WTC11 (cell line): ENCODE measurements around the gene PLXNA1. TPM values are rescaled to one million over a fixed set of nuclear protein-coding genes. Genes with fewer than 3 reads are reported as not detected.
A peak's percentile ranks its signal among the peaks of the same experiment; 100 is the strongest.

Experiments used
- ATAC-seq: fragments of 200-7000 bp; cut with Tn5 transposase; 2 replicates; pipeline ENCODE4 v1.10.0; 2021; ENCODE audit warnings: mild to moderate bottlenecking, moderate library complexity
- CTCF ChIA-PET: fragments of 300-600 bp; sonication (Branson Sonifier 250); formaldehyde crosslinking; loops from one replicate; lab custom pipeline; 2021; ENCODE audit warnings: antibody characterized with exemption; lab: Charles Lee
- POLR2A ChIA-PET: fragments of 350-600 bp; sonication (Branson Sonifier 250); formaldehyde crosslinking; loops from one replicate; lab custom pipeline; 2021; ENCODE audit warnings: antibody characterized with exemption; lab: Charles Lee
- DNase-seq: peaks from one replicate; pipeline ENCODE4 v3.0.0; 2021; ENCODE audit warnings: low spot score
- H3K27ac Mint-ChIP-seq: 2 replicates; pipeline ENCODE4 v1.8.0; 2021; ENCODE audit warnings: mixed read lengths
- H3K27me3 Mint-ChIP-seq: 2 replicates; pipeline ENCODE4 v1.8.0; 2021; ENCODE audit warnings: low read depth, mild to moderate bottlenecking, moderate library complexity, mixed read lengths
- H3K36me3 Mint-ChIP-seq: 2 replicates; pipeline ENCODE4 v1.8.0; 2021; ENCODE audit warnings: mixed read lengths
- H3K4me1 Mint-ChIP-seq: 2 replicates; pipeline ENCODE4 v1.8.0; 2022; ENCODE audit warnings: mixed read lengths
- H3K4me3 Mint-ChIP-seq: 2 replicates; pipeline ENCODE4 v1.8.0; 2021; ENCODE audit warnings: mild to moderate bottlenecking, moderate library complexity, mixed read lengths
- H3K9me3 Mint-ChIP-seq: 2 replicates; pipeline ENCODE4 v1.8.0; 2021; ENCODE audit warnings: mixed read lengths
- ATF2 ChIP-seq: sonication (generic); formaldehyde crosslinking; IDR thresholded peaks from 2 replicates; pipeline ENCODE4 v1.8.1; 2022; ENCODE audit warnings: low read depth, missing genetic modification reagents, borderline replicate concordance
- CBFB ChIP-seq: sonication (generic); formaldehyde crosslinking; IDR thresholded peaks from 2 replicates; pipeline ENCODE4 v1.8.1; 2022; ENCODE audit warnings: mild to moderate bottlenecking, low read depth, missing genetic modification reagents
- CREB1 ChIP-seq: sonication (generic); formaldehyde crosslinking; IDR thresholded peaks from 2 replicates; pipeline ENCODE4 v1.8.0; 2023; ENCODE audit warnings: mild to moderate bottlenecking, missing genetic modification reagents
- CTCF ChIP-seq: fragments of 200-600 bp; IDR thresholded peaks from 2 replicates; pipeline ENCODE4 v1.8.0; 2022; ENCODE audit warnings: antibody characterized with exemption
- FOXK1 ChIP-seq: sonication (generic); formaldehyde crosslinking; IDR thresholded peaks from 2 replicates; pipeline ENCODE4 v1.8.0; 2022; ENCODE audit warnings: mild to moderate bottlenecking, moderate library complexity, missing genetic modification reagents
- FOXP1 ChIP-seq: sonication (generic); formaldehyde crosslinking; IDR thresholded peaks from 2 replicates; pipeline ENCODE4 v1.8.0; 2022; ENCODE audit warnings: missing genetic modification reagents, mild to moderate bottlenecking, moderate library complexity, borderline replicate concordance
- GABPB1 ChIP-seq: sonication (generic); formaldehyde crosslinking; IDR thresholded peaks from 2 replicates; pipeline ENCODE4 v1.8.1; 2023; ENCODE audit warnings: mild to moderate bottlenecking, missing genetic modification reagents
- GTF2I ChIP-seq: fragments of 250-450 bp; sonication (Bioruptor Pico); conservative IDR thresholded peaks from 2 replicates; pipeline ENCODE4 v1.4.0; 2021; ENCODE audit warnings: mild to moderate bottlenecking
- HMGA2 ChIP-seq: fragments of 250-450 bp; sonication (Bioruptor Pico); IDR thresholded peaks from 2 replicates; pipeline ENCODE4 v1.4.0; 2021; ENCODE audit warnings: mild to moderate bottlenecking, moderate library complexity
- HMGXB4 ChIP-seq: sonication (generic); formaldehyde crosslinking; IDR thresholded peaks from 2 replicates; pipeline ENCODE4 v1.8.1; 2023; ENCODE audit warnings: mild to moderate bottlenecking, moderate library complexity, missing genetic modification reagents
- JAZF1 ChIP-seq: fragments of 250-450 bp; sonication (Bioruptor Pico); IDR thresholded peaks from 2 replicates; pipeline ENCODE4 v1.9.0; 2021; ENCODE audit warnings: moderate library complexity, mild to moderate bottlenecking, inconsistent platforms
- NFE2L1 ChIP-seq: sonication (generic); formaldehyde crosslinking; IDR thresholded peaks from 2 replicates; pipeline ENCODE4 v1.8.1; 2023; ENCODE audit warnings: missing genetic modification reagents
- TP53 ChIP-seq: sonication (generic); formaldehyde crosslinking; IDR thresholded peaks from 2 replicates; pipeline ENCODE4 v1.8.1; 2023; ENCODE audit warnings: mild to moderate bottlenecking, missing genetic modification reagents
- USF2 ChIP-seq: sonication (generic); formaldehyde crosslinking; IDR thresholded peaks from 2 replicates; pipeline ENCODE4 v1.8.1; 2023; ENCODE audit warnings: mild to moderate bottlenecking, missing genetic modification reagents, moderate library complexity
- total RNA-seq: library from RNA; stranded (reverse); gene quantifications from 3 replicates; pipeline ENCODE4 v1.2.3, GENCODE V29; 2021
- TF ChIP-seq, protein P1 (sequence below): sonication (generic); formaldehyde crosslinking; IDR thresholded peaks from 2 replicates; pipeline ENCODE4 v1.8.0; 2022; ENCODE audit warnings: mild to moderate bottlenecking, missing genetic modification reagents
- TF ChIP-seq, protein P2 (sequence below): fragments of 250-450 bp; sonication (Bioruptor Pico); IDR thresholded peaks from 2 replicates; pipeline ENCODE4 v1.8.0; 2021; ENCODE audit warnings: mild to moderate bottlenecking
- TF ChIP-seq, protein P3 (sequence below): fragments of 250-450 bp; sonication (Bioruptor Pico); IDR thresholded peaks from 2 replicates; pipeline ENCODE4 v1.9.0; 2021; ENCODE audit warnings: mild to moderate bottlenecking
- TF ChIP-seq, protein P4 (sequence below): sonication (generic); formaldehyde crosslinking; IDR thresholded peaks from 2 replicates; pipeline ENCODE4 v1.8.0; 2022; ENCODE audit warnings: mild to moderate bottlenecking, missing genetic modification reagents

The PLXNA1 gene
- total RNA-seq, 1 experiment from 2014 or later, result 53.8 TPM

GRCh38 chr3:127003601-127004280, 20.8 kb downstream of the PLXNA1 start:
- H3K4me3 Mint-ChIP-seq, result no peak overlapping the region

DNA sequence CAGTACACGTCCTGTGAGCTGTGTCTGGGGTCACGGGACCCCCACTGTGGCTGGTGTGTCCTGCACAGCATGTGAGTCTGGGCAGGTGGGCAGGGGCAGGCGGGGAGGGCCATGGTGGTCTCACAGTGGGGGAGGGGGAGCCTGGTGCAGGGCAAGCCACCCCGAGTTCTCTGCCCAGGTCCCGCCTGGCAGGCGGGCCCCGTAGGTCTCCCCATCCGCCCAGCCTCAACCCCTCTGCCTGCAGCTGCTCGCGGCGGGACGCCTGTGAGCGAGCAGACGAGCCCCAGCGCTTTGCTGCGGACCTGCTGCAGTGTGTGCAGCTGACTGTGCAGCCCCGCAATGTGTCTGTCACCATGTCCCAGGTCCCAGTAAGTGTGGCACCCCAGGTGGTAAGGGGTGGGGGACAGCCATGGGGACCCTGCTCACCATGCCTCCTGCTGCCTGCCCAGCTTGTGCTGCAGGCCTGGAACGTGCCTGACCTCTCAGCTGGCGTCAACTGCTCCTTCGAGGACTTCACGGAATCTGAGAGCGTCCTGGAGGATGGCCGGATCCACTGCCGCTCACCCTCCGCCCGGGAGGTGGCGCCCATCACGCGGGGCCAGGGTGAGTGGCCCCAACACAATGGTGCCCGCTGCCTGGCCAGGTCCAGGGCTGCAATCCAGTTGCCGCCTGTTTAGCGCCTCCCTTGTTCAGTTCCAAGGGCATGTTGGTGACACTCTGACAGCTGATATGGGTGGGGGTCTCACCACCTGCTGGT, 21.9 kb downstream of the PLXNA1 start:
- ATAC-seq, result no peak
- TF ChIP-seq HMGA2 (CRISPR knock-in tag), result no peak
- TF ChIP-seq, protein P1, sequence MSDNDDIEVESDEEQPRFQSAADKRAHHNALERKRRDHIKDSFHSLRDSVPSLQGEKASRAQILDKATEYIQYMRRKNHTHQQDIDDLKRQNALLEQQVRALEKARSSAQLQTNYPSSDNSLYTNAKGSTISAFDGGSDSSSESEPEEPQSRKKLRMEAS (CRISPR knock-in tag), result no peak
- no peaks in the 10 kb centered on the region for H3K27me3 Mint-ChIP-seq
- no peak overlapping the region for H3K4me3 Mint-ChIP-seq
- peak overlapping the region; percentile 72; the same call in 1 of the 2 replicates for H3K27ac Mint-ChIP-seq
- no peak for DNase-seq
- peaks cover 7% of the 10 kb centered on the region for H3K36me3 Mint-ChIP-seq
- H3K9me3 Mint-ChIP-seq, result no peaks in the 10 kb centered on the region
- CTCF ChIA-PET, result interaction anchor here (0.6 to 1.2 kb wide), 3 partner anchors 10 to 540 kb away, joined by 3 read pairs; no protein-coding TSS in a partner anchor
- POLR2A ChIA-PET, result interaction anchor here (0.8 kb wide), 1 partner anchor 369 kb away, joined by 3 read pairs; no protein-coding TSS in a partner anchor
- peaks cover 15% of the 10 kb centered on the region for H3K4me1 Mint-ChIP-seq

More at GRCh38 chr3:127003601-127004280, 20.8 kb downstream of the PLXNA1 start:
- H3K4me1 Mint-ChIP-seq, result peaks cover 16% of the 10 kb centered on the region
- CTCF ChIA-PET, result interaction anchor here (1.1 to 1.2 kb wide), 2 partner anchors 9 to 20 kb away, joined by 3 read pairs; no protein-coding TSS in a partner anchor
- H3K9me3 Mint-ChIP-seq, result no peaks in the 10 kb centered on the region
- TF ChIP-seq, protein P2, sequence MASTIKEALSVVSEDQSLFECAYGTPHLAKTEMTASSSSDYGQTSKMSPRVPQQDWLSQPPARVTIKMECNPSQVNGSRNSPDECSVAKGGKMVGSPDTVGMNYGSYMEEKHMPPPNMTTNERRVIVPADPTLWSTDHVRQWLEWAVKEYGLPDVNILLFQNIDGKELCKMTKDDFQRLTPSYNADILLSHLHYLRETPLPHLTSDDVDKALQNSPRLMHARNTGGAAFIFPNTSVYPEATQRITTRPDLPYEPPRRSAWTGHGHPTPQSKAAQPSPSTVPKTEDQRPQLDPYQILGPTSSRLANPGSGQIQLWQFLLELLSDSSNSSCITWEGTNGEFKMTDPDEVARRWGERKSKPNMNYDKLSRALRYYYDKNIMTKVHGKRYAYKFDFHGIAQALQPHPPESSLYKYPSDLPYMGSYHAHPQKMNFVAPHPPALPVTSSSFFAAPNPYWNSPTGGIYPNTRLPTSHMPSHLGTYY, result no peak
- TF ChIP-seq HMGXB4 (CRISPR knock-in tag) (no peak), FOXK1 (CRISPR knock-in tag) (no peak), JAZF1 (CRISPR knock-in tag) (no peak), TP53 (CRISPR knock-in tag) (no peak)
- TF ChIP-seq, all 79 proteins: peak for 0
- POLR2A ChIA-PET, result no interaction called here
- DNase-seq (no peak), ATAC-seq (no peak)
- H3K36me3 Mint-ChIP-seq, result peaks cover 7% of the 10 kb centered on the region
- peak overlapping the region; percentile 84; the same call in 1 of the 2 replicates for H3K27ac Mint-ChIP-seq
- H3K27me3 Mint-ChIP-seq, result no peaks in the 10 kb centered on the region

GRCh38 chr3:127005864-127006500, 23.1 kb downstream of the PLXNA1 start:
- POLR2A ChIA-PET, result no interaction called here
- Mint-ChIP-seq H3K4me1 (peaks cover 15% of the 10 kb centered on the region), H3K4me3 (no peak overlapping the region)
- TF ChIP-seq CTCF (no peak), USF2 (CRISPR knock-in tag) (no peak), ATF2 (no peak), FOXP1 (CRISPR knock-in tag) (no peak), CREB1 (no peak), CBFB (CRISPR knock-in tag) (no peak), GTF2I (no peak), GABPB1 (no peak), NFE2L1 (CRISPR knock-in tag) (no peak)
- TF ChIP-seq, protein P3, sequence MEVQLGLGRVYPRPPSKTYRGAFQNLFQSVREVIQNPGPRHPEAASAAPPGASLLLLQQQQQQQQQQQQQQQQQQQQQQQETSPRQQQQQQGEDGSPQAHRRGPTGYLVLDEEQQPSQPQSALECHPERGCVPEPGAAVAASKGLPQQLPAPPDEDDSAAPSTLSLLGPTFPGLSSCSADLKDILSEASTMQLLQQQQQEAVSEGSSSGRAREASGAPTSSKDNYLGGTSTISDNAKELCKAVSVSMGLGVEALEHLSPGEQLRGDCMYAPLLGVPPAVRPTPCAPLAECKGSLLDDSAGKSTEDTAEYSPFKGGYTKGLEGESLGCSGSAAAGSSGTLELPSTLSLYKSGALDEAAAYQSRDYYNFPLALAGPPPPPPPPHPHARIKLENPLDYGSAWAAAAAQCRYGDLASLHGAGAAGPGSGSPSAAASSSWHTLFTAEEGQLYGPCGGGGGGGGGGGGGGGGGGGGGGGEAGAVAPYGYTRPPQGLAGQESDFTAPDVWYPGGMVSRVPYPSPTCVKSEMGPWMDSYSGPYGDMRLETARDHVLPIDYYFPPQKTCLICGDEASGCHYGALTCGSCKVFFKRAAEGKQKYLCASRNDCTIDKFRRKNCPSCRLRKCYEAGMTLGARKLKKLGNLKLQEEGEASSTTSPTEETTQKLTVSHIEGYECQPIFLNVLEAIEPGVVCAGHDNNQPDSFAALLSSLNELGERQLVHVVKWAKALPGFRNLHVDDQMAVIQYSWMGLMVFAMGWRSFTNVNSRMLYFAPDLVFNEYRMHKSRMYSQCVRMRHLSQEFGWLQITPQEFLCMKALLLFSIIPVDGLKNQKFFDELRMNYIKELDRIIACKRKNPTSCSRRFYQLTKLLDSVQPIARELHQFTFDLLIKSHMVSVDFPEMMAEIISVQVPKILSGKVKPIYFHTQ (CRISPR knock-in tag), result no peak
- TF ChIP-seq, protein P4, sequence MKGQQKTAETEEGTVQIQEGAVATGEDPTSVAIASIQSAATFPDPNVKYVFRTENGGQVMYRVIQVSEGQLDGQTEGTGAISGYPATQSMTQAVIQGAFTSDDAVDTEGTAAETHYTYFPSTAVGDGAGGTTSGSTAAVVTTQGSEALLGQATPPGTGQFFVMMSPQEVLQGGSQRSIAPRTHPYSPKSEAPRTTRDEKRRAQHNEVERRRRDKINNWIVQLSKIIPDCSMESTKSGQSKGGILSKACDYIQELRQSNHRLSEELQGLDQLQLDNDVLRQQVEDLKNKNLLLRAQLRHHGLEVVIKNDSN (CRISPR knock-in tag), result no peak

More at GRCh38 chr3:127005864-127006500, 23.1 kb downstream of the PLXNA1 start:
- no peaks in the 10 kb centered on the region for H3K9me3 Mint-ChIP-seq
- no peak for DNase-seq
- H3K27me3 Mint-ChIP-seq, result no peaks in the 10 kb centered on the region
- peaks cover 7% of the 10 kb centered on the region for H3K36me3 Mint-ChIP-seq
- CTCF ChIA-PET, result no interaction called here
- H3K27ac Mint-ChIP-seq, result no peak overlapping the region
- ATAC-seq, result no peak
